ENCODE data around the gene SERPINB1.
"Not testable (repeated sequence)": the region's sequence is repeated elsewhere in the genome, so short reads cannot be mapped to it uniquely, and the experiment has no call there.

Gene SERPINB1

DNA sequence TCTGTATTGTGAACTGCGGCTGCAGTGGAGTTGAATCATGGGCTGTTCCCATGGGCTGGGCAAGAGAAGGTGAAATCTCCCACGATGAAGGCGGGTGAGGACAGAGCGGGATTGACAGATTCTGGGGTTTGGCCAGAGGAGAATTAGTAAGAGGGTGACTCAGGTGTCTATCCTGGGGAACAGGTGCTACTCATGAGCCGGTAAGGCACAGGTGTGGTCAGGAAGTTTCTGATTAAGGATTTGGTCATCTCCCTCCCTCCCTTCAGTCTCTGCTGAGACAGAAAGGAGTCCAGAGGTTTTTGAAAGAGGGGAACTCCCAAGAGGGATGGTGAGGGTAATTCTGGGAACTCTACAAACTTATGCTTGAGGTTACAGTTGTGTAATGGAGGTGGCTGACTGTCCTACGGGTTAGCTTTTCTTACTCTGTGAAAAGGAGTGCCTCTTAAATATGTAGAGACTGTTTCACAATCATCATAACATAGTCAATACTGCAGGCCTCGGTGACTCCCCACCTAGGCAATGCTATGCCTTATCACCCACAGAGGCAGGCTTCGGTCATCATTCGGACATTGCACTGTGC lies 31.5 kb downstream of the SERPINB1 start:
- no peak for DNase-seq

DNA sequence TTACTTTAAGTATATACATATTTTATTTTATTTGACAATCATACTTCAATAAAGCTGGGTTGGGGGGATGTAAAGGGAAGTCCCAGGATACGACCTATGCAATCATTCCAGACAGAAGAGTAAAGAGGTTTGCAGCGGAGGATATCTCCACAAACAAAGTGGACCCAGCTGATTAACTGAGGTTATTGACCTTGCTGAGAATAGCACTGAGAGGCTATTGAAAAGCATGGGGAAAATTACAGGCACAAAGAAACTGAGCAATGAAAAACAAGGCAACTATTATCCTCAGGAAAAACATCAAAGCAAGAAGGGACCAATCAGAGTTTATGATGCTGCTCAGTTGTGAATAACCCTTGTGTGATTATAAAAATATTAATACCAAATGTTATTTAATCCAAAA lies 32.6 kb downstream of the SERPINB1 start:
- no peak for DNase-seq

DNA sequence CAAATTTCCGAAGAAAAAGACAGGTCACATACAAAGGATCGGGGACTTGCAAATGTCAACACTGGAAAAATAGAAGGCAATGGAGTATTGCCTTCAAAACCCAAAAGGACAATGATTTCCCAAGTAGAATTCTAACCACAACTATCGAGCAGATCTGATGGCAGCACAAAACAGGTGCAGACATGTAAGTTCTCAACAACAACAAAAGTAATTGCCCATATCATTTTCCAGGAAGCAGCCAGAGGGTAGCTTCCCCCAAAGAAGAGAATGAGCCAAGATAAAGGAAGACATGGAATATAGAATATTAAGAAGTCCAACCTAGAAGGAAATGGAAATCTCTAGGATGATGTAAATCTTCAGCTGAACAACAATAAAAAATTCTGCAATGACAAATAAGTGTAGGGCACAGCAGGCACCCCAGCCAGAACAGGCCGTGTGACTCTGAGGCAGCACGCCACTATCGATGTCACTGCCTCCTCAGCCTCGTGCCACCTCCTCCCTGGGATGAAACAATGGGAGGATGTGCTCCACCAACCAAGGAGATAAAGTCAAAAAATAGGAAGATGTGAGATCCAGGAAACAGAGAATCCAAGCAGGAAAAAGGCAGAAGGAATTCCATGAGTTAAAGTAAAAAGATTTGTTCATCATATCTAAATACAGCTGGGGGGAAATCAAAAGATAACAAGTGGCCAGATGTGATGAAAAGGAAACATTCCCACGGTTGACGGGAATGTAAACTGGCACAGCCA lies 34.1 kb downstream of the SERPINB1 start:
- DNase-seq = no peak

DNA sequence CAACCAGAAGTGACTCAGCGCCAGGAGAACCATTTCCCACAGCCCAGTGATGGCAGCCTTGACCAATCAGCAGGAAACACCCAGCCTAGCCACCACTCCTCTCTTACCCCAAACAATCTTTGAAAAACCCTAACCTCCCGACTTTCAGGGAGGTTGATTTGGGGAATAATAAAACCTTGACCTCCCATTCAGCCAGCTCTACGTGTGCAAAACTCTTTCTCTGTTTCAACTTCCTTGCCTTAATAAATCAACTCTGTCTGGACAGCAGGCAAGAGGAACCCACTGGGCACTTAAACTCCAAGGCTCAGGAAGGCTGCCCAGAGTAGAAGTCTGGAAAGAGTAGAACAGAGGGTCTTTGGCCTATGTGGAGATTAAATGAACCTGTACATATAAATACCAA lies 35.0 kb downstream of the SERPINB1 start:
- DNase-seq = no peak

DNA sequence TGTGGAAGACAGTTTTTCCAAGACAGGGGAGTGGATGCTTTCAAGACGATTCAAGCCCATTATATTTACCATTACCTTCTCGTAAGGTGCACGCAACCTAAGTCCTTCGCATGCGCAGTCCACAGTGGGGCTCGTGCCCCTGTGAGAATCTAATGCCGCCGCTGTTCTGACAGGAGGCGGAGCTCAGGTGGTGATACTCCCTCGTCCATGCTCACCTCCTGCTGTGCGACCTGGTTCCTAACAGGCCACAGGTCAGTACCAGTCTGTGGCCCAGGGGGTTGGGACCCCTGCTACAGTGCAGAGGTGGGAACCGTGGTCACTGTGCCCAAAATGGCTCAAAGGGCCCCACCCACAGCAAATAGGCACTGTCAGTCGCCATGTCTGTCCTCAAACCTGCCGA lies 36.6 kb downstream of the SERPINB1 start:
- DNase-seq = no peak

DNA sequence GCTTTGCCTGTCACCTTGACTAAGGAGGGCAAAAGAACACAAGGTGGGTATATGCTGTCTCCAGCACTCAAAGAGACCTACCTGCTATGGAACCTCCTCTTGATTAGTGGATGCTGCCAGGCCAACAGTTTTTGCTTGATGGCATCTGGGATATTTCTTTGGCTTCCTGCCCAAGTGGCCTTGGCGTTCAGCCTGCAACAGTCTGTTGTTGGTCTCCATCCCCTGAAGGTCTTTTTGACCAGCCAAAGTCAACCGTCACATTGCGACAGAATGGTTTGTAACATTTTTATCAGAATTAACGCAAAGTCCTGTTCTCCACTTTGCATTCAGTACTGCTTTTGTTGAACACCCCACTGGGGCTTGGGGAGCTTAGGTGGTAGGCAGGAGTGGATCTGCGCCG lies 37.1 kb downstream of the SERPINB1 start:
- no peak for DNase-seq

DNA sequence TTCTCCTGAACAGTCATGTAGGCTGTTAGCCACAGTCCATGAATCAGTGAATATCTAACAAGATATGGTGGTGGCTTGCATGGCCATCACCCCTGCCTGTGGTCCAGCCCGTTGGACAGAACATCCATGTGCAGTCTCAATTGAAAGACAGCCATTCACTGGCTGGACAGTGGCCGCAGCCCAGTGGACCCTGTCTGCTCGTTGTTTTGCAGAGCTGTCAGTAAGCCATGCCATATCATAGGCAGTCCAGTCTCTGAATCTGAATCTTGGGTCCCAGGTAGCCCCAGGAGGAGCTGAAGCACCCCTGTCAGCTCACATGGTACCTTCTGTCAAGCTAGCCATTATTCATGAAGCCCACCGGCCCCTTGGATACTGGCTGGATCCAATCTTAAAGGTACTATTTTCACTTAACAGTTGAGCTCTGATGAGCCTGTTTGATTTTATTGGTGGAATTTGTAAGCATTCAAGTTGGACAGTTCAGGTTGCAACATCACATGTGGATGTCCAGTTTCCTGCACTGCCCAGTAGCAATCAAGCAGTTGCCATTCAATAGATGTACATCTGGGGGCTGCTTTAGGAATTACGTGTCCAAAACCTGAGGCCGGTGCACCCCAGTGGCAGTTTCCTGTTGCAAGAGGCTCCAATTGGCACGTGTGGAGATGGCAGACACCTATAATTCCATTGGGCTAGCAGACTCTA lies 37.8 kb downstream of the SERPINB1 start:
- no peak for DNase-seq

DNA sequence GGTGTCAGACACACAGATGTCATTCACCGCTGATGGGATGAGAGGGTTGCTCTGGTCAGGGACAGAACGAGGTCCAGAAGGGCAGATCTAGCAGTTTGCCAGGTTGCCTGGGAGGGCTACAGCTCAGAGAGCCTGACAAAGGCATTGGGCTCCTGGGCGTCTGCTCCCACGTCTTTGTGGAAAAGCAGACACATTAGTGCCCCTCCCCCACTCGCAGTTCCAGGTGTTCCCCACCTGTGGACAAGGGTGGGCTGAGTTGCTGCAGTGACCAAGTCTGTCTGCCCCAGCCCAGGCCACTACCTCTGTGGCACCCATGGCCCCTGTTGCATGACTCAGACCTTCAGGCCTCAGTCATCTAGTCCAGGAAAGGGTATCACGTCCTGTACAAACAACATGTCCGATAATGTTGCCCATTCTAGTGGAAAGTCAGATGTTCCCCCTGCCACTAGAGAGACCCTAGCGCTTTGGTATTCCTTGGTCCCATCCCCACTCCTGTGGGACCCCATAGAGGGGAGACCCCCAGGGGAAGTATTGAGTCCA lies 39.1 kb downstream of the SERPINB1 start:
- no peak for DNase-seq

DNA sequence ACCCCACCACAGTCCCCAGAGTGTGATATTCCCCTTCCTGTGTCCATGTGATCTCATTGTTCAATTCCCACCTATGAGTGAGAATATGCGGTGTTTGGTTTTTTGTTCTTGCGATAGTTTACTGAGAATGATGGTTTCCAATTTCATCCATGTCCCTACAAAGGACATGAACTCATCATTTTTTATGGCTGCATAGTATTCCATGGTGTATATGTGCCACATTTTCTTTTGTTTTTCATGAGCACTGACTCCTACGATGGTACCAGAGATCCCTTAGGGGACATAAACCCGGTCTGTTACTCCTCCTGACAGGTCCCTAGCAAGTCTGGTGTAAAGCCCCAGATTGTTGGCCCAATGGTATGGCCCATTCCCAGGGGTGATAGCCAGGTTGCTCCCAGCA lies 40.0 kb downstream of the SERPINB1 start:
- DNase-seq = not testable (repeated sequence)

DNA sequence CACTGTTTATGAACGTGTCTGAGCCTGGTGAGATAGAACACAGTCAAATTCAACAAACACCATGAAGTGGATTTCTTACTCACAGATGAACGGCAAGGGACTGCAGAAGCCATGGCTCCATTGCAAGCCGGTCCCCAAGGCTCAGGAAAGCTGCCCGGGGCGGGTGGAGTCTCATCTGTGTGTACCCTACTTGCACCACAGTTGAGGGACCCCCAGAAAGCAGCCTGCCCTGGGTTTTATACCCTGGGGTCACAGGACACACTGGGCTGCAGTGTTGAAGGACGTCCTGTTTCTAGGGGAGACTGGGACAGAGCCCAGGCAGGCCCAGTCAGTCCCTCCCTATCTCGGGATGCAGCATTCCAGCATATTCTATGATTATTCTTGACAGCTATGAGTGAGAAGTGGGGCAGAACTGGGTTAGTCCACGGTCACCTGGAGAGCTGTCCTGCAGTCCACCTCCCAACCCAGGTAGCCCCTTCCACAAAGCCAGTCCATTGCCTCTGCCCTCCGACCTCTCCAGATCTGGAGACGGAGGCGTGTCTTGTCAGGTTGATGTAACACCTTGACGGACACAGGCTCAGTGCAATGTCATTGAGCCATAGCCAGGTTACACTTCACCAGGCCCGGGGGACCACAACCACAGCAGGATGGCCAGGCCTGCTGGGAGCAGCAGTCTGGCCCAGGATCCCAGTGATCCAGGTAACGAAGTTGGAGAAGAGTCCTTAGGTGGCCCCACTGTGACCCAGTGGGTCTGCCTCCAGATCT lies 40.9 kb downstream of the SERPINB1 start:
- DNase-seq = no peak

DNA sequence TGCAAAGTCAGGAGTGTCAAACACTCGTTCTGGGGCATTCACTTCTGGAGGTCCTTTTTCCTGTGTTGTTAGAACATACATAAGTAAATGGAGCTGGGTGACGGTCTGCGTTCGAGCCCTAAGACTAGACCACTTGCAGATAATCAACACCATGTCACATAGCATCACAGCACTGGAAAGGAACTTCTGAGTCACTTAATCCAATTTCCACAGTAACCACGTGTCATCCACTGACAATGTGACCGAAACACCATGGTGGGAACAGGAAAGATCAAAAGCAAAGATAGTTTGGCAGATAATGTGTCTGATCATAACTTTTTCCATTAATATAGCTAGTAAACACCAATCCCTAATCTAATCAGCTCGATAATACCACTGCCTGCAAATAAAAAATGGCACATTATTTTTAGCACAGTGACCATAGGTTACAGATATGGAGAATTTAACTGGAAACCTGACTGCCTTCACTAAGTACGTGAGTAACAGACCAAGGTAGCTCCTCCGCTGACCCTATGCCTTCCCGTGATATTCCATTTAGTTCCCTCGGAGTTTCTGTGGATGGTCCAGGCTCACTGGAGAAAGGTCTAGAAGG lies 41.6 kb downstream of the SERPINB1 start:
- no peak for DNase-seq

DNA sequence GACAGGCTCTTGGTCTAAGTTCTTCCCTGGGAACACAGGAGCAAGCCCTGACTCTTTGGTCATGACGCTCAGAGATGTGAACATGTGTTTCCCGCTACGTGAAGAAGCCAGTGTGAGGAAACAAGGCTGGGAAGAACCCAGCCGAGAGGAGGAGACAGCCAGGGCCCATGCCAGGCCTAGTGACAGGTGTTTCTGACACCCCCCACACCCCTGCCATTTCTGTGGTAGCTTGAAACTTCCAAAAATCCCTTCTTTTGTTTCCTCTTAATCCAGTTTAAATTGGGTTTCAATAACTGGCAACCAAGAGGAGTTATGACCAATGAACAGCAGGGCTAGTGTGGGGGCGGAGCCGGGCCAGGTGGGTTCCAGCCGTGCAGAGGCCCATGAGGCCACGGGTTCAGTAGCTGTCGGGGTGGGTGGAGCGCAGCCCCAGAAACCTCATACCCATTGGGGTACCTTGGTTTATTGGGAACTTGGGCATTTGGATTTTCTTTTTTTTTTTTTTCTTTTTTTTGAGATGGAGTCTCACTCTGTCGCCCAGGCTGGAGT lies 43.0 kb downstream of the SERPINB1 start:
- DNase-seq = no peak

DNA sequence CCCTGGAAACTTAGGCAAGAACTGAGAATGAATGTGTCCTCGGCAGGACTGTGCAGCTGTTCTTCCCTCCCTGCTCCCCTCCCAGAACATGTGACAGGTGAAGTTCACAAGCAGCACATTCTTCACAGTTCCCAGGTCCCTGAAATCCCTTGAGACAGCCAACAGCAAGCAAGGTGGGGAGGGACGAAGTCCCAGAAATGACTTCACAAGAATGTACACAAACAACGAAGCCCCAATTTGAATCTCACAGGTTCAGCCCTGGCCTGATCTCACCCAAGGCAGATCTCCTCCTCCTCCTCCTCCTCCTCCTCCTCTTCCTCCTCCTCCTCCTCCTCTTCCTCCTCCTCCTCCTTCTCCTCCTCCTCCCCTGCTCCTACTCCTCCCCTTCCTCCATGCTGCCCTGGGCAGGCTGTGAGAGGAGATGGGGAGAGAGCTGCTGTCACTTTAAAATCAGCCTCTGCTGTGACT lies 44.1 kb downstream of the SERPINB1 start:
- DNase-seq = no peak

DNA sequence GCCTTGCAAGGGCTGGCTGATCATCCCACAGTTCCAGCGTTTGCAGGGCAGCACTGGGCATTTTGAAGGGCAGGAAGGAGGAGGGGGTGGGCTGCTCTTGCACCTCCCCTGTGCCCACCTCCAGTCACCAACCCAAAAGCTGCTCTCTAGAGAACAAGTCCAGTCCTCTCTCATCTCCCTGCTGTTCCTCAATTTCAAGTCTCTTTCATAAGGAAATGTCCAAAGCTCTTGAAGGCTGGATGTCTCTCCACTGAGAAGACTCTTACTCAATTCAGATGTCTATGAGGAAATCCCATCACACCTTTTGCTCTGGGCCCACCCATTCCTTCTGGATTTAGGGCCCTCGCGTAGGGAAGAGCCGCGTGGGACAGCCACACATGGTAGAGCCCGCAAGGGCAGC lies 44.8 kb downstream of the SERPINB1 start:
- no peak for DNase-seq

DNA sequence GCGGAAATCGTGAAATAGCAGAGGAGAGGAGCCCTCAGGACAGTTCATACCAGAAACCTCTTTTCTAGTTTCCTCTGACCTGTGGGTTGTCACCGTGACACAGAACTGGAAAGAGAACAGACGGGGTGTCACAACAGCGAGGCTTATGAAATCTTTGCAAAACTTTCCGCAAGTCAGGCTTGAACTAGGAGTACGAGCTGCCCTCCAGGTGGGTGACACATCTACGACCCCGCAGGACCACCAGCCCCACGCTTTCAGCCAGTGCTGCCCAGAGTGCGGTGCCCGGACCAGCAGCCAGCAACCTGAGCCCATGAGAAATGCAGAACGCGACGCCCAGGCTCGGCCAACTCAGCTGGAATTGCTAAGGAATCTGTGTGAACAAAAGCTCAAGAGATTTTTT lies 45.7 kb downstream of the SERPINB1 start:
- no peak for DNase-seq

DNA sequence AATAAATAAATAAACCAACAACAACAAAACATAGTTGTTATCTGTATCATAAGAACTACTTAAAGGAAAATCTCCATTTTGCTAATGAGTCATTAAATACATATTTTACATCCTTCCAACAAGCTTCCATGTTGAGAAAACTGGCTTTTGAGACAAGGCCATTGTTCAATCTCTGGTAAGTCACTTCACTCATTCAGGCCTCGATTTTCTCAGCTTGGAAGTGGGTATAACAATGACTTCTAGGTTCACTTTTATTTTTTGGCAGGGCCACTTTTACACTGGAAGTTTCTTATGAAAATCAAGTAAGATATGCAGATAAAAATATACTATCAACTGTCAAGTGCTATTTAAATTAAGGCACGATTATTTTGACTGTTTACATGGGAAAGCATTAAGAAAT lies 46.5 kb downstream of the SERPINB1 start:
- no peak for DNase-seq

DNA sequence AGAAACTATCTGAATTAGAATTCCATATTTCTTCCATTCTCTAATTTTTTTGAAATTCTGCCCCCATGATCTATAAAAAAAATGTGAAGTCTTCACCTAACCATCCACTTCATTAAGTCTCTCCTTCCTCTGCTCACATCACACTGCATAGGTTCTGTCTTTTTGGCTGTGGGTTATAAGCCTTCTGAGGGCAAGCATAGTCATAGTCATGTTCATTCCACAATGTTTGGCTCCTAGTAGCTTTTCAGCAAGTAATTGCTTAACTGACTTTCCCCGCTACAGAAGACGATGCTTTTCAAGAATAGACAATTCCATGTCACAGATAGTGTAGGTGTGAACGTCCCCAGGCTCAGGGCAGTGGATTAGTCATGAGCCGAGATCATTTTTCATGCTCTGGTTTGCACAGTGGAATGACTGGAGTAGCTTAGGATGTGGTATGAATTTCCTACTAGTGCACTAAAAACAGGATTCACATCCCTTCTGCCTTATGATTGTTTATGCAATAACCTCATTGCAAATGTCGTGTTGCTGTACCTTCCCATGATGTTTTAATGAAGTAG lies 47.4 kb downstream of the SERPINB1 start:
- DNase-seq = no peak

DNA sequence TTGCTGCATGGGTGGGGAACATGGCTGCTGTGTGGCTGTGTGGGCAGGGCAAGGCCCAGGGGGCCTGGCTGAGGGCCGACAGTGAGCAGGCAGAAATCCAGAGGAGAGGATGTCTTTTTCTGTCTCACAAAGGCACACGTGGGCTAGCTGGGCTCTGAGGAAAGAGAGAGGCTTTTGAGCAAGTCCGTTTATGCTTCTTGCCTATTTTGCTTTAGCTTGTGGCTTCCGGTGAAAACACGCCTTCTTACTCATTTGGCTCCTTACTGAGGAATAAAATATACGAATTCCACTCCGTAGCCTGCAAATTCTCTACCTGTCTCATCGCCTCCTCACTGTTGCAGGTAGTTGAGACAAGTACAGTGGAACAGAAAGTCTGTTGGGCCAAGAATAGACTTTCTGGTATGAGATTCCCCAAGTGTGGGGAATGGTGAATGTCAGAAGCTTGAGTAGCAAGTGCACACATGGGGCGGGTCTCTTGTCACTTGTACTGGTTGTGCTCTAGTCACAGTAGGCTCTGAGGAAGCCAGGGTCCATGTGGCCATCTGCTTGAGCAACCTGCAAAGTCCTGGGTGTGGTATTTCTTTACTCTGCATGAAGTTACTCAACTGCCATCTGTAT lies 48.0 kb downstream of the SERPINB1 start:
- DNase-seq = no peak

DNA sequence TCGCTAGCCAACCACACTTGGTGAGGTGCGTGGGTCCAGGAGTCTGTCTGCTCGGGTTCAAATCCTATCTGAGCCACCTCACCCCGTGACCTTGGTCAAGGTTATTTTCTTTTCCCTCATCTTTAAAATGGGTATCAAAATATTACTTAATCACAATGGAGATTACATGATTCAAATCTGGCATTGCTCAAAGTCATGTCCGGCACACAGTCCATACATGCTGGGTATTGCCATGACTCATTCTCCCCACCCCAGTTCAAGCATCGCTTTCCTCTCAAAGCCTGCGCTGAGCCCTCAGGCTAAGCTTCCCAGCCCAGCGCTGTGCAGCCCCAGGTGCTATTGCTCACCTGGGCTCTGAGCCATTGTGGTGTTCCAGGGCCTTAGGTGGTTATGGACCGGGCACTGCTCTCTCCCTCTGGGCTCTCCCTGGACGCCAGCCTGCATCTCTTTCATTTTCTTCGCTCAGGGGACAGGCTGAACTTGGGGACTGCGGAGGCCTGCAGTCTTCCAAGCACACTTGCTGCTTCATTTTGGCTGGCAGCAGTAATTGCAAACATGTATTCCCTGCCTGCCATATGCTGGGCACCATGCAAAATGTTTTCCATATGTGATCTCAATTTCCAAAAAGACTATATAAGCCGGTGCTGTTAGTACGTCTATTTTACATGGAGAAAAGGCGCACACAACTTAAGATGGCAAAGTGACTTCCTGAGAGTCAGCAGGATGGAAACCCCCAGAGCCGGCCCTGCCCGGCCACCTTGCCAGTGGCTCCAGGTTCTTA lies 49.1 kb downstream of the SERPINB1 start:
- DNase-seq = no peak

DNA sequence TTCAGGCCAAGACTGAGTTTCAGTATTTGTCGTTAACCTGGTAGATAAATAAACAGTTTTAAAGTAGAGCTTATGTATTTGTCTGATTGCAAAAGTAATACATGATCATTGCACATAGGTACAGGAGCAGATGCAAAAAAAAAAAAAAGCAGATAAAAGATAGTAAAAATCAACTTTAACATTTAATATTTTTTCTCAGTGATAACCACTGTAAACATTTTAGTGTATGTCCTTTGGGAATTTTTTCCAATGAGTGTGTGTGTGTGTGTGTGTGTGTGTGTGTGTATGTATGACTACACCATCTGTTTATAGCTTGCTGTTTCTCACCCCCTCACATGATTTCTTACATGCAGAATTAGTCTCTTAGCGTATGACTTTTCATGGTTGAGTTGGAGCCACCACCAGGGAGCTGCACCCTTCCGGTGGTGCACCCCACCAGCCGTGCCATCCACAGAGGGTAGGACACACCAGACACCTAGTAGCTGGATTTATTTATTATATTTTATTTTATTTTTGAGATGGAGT lies 50.2 kb downstream of the SERPINB1 start:
- DNase-seq = no peak
